Activated T-cell treated with anti-CD3 and anti-CD28 coated beads, Interleukin-2, amount 50 U/mL, for 72 hours (primary cell): ENCODE results near the gene TMCO2. TPM values are rescaled to one million over a fixed set of nuclear protein-coding genes. Genes with fewer than 3 reads are reported as not detected.

Experiments used
- ATAC-seq, 2 donors: fragments of 150-1000 bp; cut with Tn5 transposase; replicated peaks in 1 of 2; 2 replicates each; pipeline ENCODE4 v1.10.0; 2021; ENCODE audit warnings: moderate library complexity in 2 of 2, mild to moderate bottlenecking in 1 of 2
- DNase-seq, 2 donors: peaks; one replicate each; pipeline ENCODE4 v3.0.0; 2021 to 2022; ENCODE audit warnings: mixed read lengths in 1 of 2
- H3K27ac Mint-ChIP-seq: one replicate; pipeline ENCODE4 v1.8.0; 2022; ENCODE audit warnings: mild to moderate bottlenecking, moderate library complexity, mixed read lengths
- H3K27me3 Mint-ChIP-seq: one replicate; pipeline ENCODE4 v1.8.0; 2022; ENCODE audit warnings: low read depth, mixed read lengths
- H3K36me3 Mint-ChIP-seq, 2 donors: one replicate each; pipeline ENCODE4 v1.8.0; 2022; ENCODE audit warnings: mixed read lengths in 2 of 2, mild to moderate bottlenecking in 1 of 2; ENCODE audit not compliant: insufficient read depth in 2 of 2
- H3K4me1 Mint-ChIP-seq: one replicate; pipeline ENCODE4 v1.8.0; 2022; ENCODE audit warnings: low read depth, mixed read lengths
- H3K4me3 Mint-ChIP-seq, 2 donors: one replicate each; pipeline ENCODE4 v1.8.0; 2022; ENCODE audit warnings: mild to moderate bottlenecking in 2 of 2, mixed read lengths in 2 of 2, moderate library complexity in 2 of 2
- H3K9me3 Mint-ChIP-seq, 2 donors: one replicate each; pipeline ENCODE4 v1.8.0; 2022; ENCODE audit warnings: mixed read lengths in 2 of 2
- total RNA-seq, 2 donors: library from RNA; stranded (reverse); gene quantifications; one replicate each; pipeline ENCODE4 v1.2.3, GENCODE V29; 2022

TMCO2 gene
- total RNA-seq, 2 donors from 2014 or later = 0.82 to 1.2 TPM

- H3K4me3 Mint-ChIP-seq = no peak overlapping the region
- no peaks in the 10 kb centered on the region for H3K27me3 Mint-ChIP-seq
- ATAC-seq (no peak), DNase-seq (no peak)
- peak overlapping the region; percentile 65 for H3K27ac Mint-ChIP-seq
- H3K4me1 Mint-ChIP-seq = peaks cover 72% of the 10 kb centered on the region
- H3K9me3 Mint-ChIP-seq = no peaks in the 10 kb centered on the region
- H3K36me3 Mint-ChIP-seq = peaks cover 14 to 44% of the 10 kb centered on the region in 2 donors
These were observed 18.2 kb downstream of the TMCO2 start for GRCh38 chr1:40265919-40266318.

- H3K9me3 Mint-ChIP-seq = no peaks in the 10 kb centered on the region
- peak overlapping the region; percentile 82 for H3K27ac Mint-ChIP-seq
- peaks cover 68% of the 10 kb centered on the region for H3K4me1 Mint-ChIP-seq
- ATAC-seq (no peak), DNase-seq (no peak)
- H3K4me3 Mint-ChIP-seq = no peak overlapping the region
- H3K36me3 Mint-ChIP-seq = peaks cover 12 to 42% of the 10 kb centered on the region in 2 donors
- H3K27me3 Mint-ChIP-seq = no peaks in the 10 kb centered on the region
These were observed 19.2 kb downstream of the TMCO2 start for GRCh38 chr1:40266786-40267535.

GRCh38 chr1:40267767-40268187 lies 20.0 kb downstream of the TMCO2 start:
- ATAC-seq (no peak), DNase-seq (no peak)
- H3K4me1 Mint-ChIP-seq = peaks cover 67% of the 10 kb centered on the region
- H3K9me3 Mint-ChIP-seq = no peaks in the 10 kb centered on the region
- H3K27ac Mint-ChIP-seq = peak overlapping the region; percentile 87
- H3K36me3 Mint-ChIP-seq = peaks cover 10 to 43% of the 10 kb centered on the region in 2 donors
- peak overlapping the region in 1 of 2 donors; percentile 25 for H3K4me3 Mint-ChIP-seq
- H3K27me3 Mint-ChIP-seq = no peaks in the 10 kb centered on the region

GRCh38 chr1:40268211-40268610 lies 20.5 kb downstream of the TMCO2 start:
- Mint-ChIP-seq H3K4me3 (no peak overlapping the region), H3K27me3 (no peaks in the 10 kb centered on the region), H3K4me1 (peaks cover 66% of the 10 kb centered on the region), H3K27ac (peak overlapping the region; percentile 87), H3K9me3 (no peaks in the 10 kb centered on the region), H3K36me3 (peaks cover 12 to 43% of the 10 kb centered on the region in 2 donors)
- DNase-seq = no peak
- ATAC-seq = no peak

- peak; percentile 23 to 37 for DNase-seq
- peak; percentile 93 to 95 for ATAC-seq
These were observed 22.6 kb downstream of the TMCO2 start for GRCh38 chr1:40270152-40270834.

GRCh38 chr1:40272653-40273213 lies 25.0 kb downstream of the TMCO2 start:
- ATAC-seq = no peak
- Mint-ChIP-seq H3K27ac (peak overlapping the region; percentile 98), H3K9me3 (no peaks in the 10 kb centered on the region), H3K4me1 (peaks cover 33% of the 10 kb centered on the region), H3K27me3 (no peaks in the 10 kb centered on the region), H3K4me3 (peak overlapping the region in 1 of 2 donors; percentile 77), H3K36me3 (peaks cover 16 to 42% of the 10 kb centered on the region in 2 donors)
- no peak for DNase-seq

More at GRCh38 chr1:40270152-40270834, 22.6 kb downstream of the TMCO2 start:
- Mint-ChIP-seq H3K4me3 (peak overlapping the region; percentile 69 to 90), H3K4me1 (peaks cover 45% of the 10 kb centered on the region), H3K9me3 (no peaks in the 10 kb centered on the region), H3K27ac (peak overlapping the region; percentile 100), H3K36me3 (peaks cover 15 to 44% of the 10 kb centered on the region in 2 donors), H3K27me3 (no peaks in the 10 kb centered on the region)

- peaks cover 33% of the 10 kb centered on the region for H3K4me1 Mint-ChIP-seq
- H3K4me3 Mint-ChIP-seq = no peak overlapping the region
- no peak for ATAC-seq
- H3K27me3 Mint-ChIP-seq = no peaks in the 10 kb centered on the region
- H3K9me3 Mint-ChIP-seq = no peaks in the 10 kb centered on the region
- DNase-seq = no peak
- H3K27ac Mint-ChIP-seq = peak overlapping the region; percentile 43
- peaks cover 16 to 37% of the 10 kb centered on the region in 2 donors for H3K36me3 Mint-ChIP-seq
These were observed 25.9 kb downstream of the TMCO2 start for GRCh38 chr1:40273547-40274166.

DNA sequence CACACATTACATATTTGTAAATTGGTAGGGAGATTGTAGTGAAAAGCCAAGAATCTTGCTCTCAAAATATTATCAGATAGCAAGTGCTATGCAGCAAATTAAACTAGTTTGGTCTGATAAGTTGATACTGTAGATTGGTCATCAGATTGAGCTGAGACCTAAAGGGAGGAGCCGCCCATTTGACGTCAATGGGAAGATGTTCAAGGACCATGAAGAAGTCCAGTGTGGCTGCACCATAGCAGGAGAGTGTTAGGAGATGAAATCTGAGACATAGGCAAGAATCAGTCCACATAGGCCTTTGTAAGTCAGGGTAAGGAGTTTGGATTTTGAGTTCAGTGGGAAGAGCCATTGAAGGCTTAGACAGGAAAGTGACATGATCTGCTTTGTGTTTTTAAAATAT lies 26.6 kb downstream of the TMCO2 start:
- Mint-ChIP-seq H3K27me3 (no peaks in the 10 kb centered on the region), H3K4me3 (no peak overlapping the region), H3K9me3 (no peaks in the 10 kb centered on the region), H3K27ac (peak overlapping the region; percentile 7), H3K36me3 (peaks cover 16 to 36% of the 10 kb centered on the region in 2 donors), H3K4me1 (peaks cover 33% of the 10 kb centered on the region)
- ATAC-seq = no peak
- no peak for DNase-seq

GRCh38 chr1:40276122-40276521 lies 28.4 kb downstream of the TMCO2 start:
- Mint-ChIP-seq H3K27me3 (no peaks in the 10 kb centered on the region), H3K4me1 (peaks cover 15% of the 10 kb centered on the region), H3K27ac (no peak overlapping the region), H3K4me3 (no peak overlapping the region), H3K9me3 (no peaks in the 10 kb centered on the region), H3K36me3 (peaks cover 9 to 29% of the 10 kb centered on the region in 2 donors)
- DNase-seq (no peak), ATAC-seq (no peak)

DNA sequence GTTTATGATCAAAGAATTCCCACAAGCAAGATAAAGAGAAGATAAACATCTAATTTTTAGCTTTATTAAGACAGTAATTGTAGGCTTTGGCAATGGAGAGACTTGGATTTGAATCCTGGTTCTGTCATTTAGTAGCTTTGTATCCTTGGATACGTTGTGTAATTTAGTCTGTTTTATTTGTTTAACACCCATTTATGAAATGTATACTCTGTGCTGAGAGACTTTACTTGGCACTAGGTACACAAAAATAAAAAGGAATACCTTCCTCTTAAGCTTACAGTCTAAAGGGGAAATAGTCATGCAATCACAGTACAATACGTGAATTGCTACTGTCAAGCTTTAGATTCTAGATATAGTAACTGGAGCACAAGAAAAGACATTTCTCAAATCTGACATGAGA lies 34.1 kb downstream of the TMCO2 start:
- Mint-ChIP-seq H3K27me3 (no peaks in the 10 kb centered on the region), H3K4me3 (no peak overlapping the region), H3K36me3 (peaks cover 2 to 16% of the 10 kb centered on the region in 2 donors), H3K4me1 (peaks cover 6% of the 10 kb centered on the region), H3K27ac (peak overlapping the region; percentile 52), H3K9me3 (no peaks in the 10 kb centered on the region)
- no peak for DNase-seq
- ATAC-seq = no peak

DNA sequence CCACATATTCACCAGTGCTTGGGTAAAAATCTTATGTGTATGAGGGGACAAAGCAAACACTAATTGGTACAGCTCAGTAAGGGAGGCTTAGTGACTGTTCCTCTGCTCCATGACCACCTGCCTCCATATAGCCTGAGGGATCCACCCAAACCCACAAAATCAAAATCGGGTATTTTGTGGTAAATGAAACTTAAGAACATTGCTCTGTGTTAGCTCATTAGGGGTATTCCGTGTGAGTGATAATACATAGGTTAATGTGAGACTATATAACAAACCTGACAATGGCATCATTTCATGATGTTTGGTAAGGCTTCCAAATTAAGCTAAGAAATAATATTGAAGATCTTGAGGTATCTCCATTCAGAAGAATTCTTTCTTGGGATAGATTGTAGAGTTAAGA lies 43.6 kb downstream of the TMCO2 start:
- ATAC-seq (peak; percentile 18 to 52), DNase-seq (no peak)
- peaks cover 14 to 31% of the 10 kb centered on the region in 2 donors for H3K36me3 Mint-ChIP-seq
- peaks cover 9% of the 10 kb centered on the region for H3K4me1 Mint-ChIP-seq
- no peaks in the 10 kb centered on the region for H3K9me3 Mint-ChIP-seq
- H3K27me3 Mint-ChIP-seq = no peaks in the 10 kb centered on the region
- H3K27ac Mint-ChIP-seq = peak overlapping the region; percentile 91
- H3K4me3 Mint-ChIP-seq = no peak overlapping the region

- H3K4me3 Mint-ChIP-seq = no peak overlapping the region
These were observed 51.9 kb downstream of the TMCO2 start for GRCh38 chr1:40299366-40300248.

More at GRCh38 chr1:40299366-40300248, 51.9 kb downstream of the TMCO2 start:
- ATAC-seq (peak in 1 of 2 donors; percentile 18), DNase-seq (no peak)
- H3K36me3 Mint-ChIP-seq = peaks cover 0 to 3% of the 10 kb centered on the region in 2 donors
- H3K27ac Mint-ChIP-seq = no peak overlapping the region
- no peaks in the 10 kb centered on the region for H3K9me3 Mint-ChIP-seq
- H3K27me3 Mint-ChIP-seq = no peaks in the 10 kb centered on the region
- H3K4me1 Mint-ChIP-seq = no peaks in the 10 kb centered on the region
